Measurements from ENCODE around the gene CCDC40. TPM values are rescaled to one million over a fixed set of nuclear protein-coding genes. Genes with fewer than 3 reads are reported as not detected.
A peak's percentile ranks its signal among the peaks of the same experiment; 100 is the strongest.

CCDC40 gene
- total and polyA plus RNA-seq, 2 of the 13 experiments (the other 11 are each of a cell fraction or from before 2014, with no cell fraction given): 4.1 to 5.5 TPM

- TF ChIP-seq ZNF142 (CRISPR knock-in tag; IDR thresholded peaks at IDR 0.05): 0 out of 2 replicates have a peak, but pooled peaks have one; percentile 59
- TF ChIP-seq SP4 (CRISPR knock-in tag; IDR thresholded peaks at IDR 0.05): no peak
- peak; percentile 95 for TF ChIP-seq ZNF792 (CRISPR knock-in tag; IDR thresholded peaks at IDR 0.05)
- no peak for TF ChIP-seq NFE2L1 (CRISPR knock-in tag; IDR thresholded peaks at IDR 0.05; ENCODE audit: borderline replicate concordance)
- no peak for TF ChIP-seq HNRNPH1 (optimal IDR thresholded peaks at IDR 0.05; ENCODE audit: low read depth, low read length)
- no peak for TF ChIP-seq U2AF2 (IDR thresholded peaks at IDR 0.05; ENCODE audit: low read depth, low read length)
- TF ChIP-seq ARID5B (CRISPR knock-in tag; IDR thresholded peaks at IDR 0.05): peak; percentile 95
- TF ChIP-seq SP2 (CRISPR knock-in tag; IDR thresholded peaks at IDR 0.05): no peak
- no peak; the same call in 1 of the 2 replicates for TF ChIP-seq E2F1 (CRISPR knock-in tag; IDR thresholded peaks at IDR 0.05)
- peak; percentile 93 for TF ChIP-seq ZSCAN29 (CRISPR knock-in tag; conservative IDR thresholded peaks at IDR 0.05)
- peak; percentile 87; the same call in 1 of the 2 replicates for TF ChIP-seq KDM5B (CRISPR knock-in tag; IDR thresholded peaks at IDR 0.05; ENCODE audit: borderline replicate concordance)
- peak; percentile 47; the same call in 1 of the 2 replicates for TF ChIP-seq MYNN (CRISPR knock-in tag; IDR thresholded peaks at IDR 0.05; ENCODE audit: low read depth)
- no peak for TF ChIP-seq FOXM1 (CRISPR knock-in tag; IDR thresholded peaks at IDR 0.05)
- peak; percentile 81; the same call in 1 of the 2 replicates for TF ChIP-seq MXD4 (CRISPR knock-in tag; IDR thresholded peaks at IDR 0.05)
- TF ChIP-seq ATF6 (CRISPR knock-in tag; conservative IDR thresholded peaks at IDR 0.05): no peak
- no peak; the same call in 1 of the 2 replicates for TF ChIP-seq HHEX (CRISPR knock-in tag; IDR thresholded peaks at IDR 0.05)
Measured at GRCh38 chr17:79988185-79988971, 48.1 kb upstream of the CCDC40 start (continued).
